Airway epithelial cell (primary cell): ENCODE data around the gene BRPF3. TPM values are rescaled to one million over a fixed set of nuclear protein-coding genes. Genes with fewer than 3 reads are reported as not detected.

ENCODE experiments used
- total RNA-seq: library from RNA; depleted of rRNA; stranded (reverse); fragments of >200 nt; gene quantifications from 2 replicates; pipeline ENCODE4 v1.2.3, GENCODE V29; 2015

Gene BRPF3
- 5.8 and 7.8 TPM in 2 replicates for total RNA-seq

DNA sequence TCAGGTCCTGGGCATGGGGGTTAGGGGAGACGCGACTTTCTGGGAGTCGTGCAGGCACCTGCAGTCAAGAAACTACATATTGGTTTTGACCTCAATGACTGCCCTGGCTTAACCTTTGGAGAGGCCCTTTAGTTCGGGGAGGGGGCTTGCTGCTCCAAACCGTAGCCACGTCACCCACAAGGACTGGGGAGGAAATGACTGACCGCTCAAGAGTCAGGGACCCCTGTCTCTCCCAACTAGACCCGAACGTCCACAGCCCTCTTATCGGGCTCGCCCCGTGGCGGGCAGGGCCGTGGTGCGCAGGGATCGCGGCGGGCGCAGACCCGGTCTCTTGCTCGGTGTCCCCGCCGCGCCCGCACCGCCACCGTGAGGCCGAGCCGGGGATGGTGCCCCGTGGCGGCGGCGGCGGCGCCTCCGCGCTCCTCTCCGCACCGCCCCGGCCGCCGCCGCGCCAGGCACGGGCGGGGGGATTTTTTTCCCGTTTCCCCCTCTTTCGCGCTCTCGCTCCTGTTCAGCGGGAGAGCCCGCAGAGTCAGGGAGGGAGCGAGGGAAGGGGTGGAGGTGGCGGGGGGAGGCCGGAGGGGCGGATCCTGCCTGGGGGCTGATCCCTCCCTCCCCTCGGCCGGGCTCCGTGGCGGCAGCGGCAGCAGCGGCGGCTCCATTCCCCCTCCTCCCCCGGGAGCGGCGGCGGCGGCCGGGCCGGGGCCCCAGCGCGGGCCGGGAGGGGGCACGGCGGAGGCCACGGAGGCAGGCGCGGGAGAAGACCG is at the start of gene BRPF3:
TSS of gene BRPF3 (plus strand) at position 632 of the 767 bp plus-strand sequence. CDS start 3,579 bp downstream, outside the sequence.

GRCh38 chr6:36269834-36270705 is 73.5 kb downstream of the BRPF3 start, which contains the start of gene PNPLA1:
TSS of gene PNPLA1 (plus strand) at chr6:36270060. CDS start at chr6:36270460, 400 bp downstream.

Other genes with a start within 250 kb of the BRPF3 start
- gene SLC26A8, start 172.1 kb upstream of the BRPF3 start, total RNA-seq: not detected in 2 replicates
- 46.7 and 48.8 TPM in 2 replicates for gene MAPK14, start 168.9 kb upstream of the BRPF3 start, total RNA-seq
- gene MAPK13, start 66.2 kb upstream of the BRPF3 start, total RNA-seq: 80.4 and 102 TPM in 2 replicates
- 0.14 and 0.23 TPM in 2 replicates for gene PNPLA1, start 73.3 kb downstream of the BRPF3 start, total RNA-seq
- 0.21 TPM in 1 of 2 replicates, not detected in the other for gene BNIP5, start 140.1 kb downstream of the BRPF3 start, total RNA-seq
- gene ETV7, start 190.9 kb downstream of the BRPF3 start, total RNA-seq: 0.14 and 0.51 TPM in 2 replicates
- gene PXT1, start 246.1 kb downstream of the BRPF3 start, total RNA-seq: not detected in 2 replicates
- 17.3 and 27.4 TPM in 2 replicates for gene KCTD20, start 246.3 kb downstream of the BRPF3 start, total RNA-seq